ENCODE results near the gene SYT9. TPM values are rescaled to one million over a fixed set of nuclear protein-coding genes. Genes with fewer than 3 reads are reported as not detected.

Gene SYT9
- total and polyA plus RNA-seq, 10 of the 15 experiments (the other 5 are each of a cell fraction or from before 2014, with no cell fraction given), result 0.03 TPM; not detected in 9

GRCh38 chr11:7509966-7510365, 258.3 kb downstream of the SYT9 start:
- ChIA-PET SMC1A (ENCODE audit: uncharacterized antibody, unreplicated experiment) (interaction anchor here (0.6 to 9.6 kb wide), 8 partner anchors 9 to 47 kb away, joined by 3 to 69 read pairs (median 4); no protein-coding TSS in a partner anchor), RAD21 (ENCODE audit: unreplicated experiment) (interaction anchor here (1.3 to 7.1 kb wide), 5 partner anchors 9 to 160 kb away, joined by 4 to 57 read pairs (median 21); no protein-coding TSS in a partner anchor)

DNA sequence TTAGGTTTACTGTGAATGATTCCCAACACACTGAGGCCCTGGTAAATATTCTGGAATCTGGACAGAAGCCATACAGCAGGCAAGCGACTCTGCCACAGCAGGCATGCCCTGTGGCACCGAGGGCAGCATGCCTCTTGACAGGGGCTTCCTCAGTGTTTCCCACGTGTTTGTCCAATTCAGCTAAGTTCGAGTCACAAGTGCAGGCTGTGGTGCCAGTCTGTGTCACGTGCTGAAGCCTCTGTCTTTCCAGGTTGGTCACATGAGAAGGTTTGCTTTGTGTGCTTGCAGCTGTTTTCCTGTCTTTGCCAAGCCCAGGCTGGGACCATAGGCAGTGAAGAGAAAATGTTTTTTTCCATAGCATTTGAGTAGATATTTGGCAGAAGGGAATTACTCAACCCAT, 259.7 kb downstream of the SYT9 start:
- BruUV-seq (replicated peaks), result no TSS peak
- no peak for TF ChIP-seq E4F1 (IDR thresholded peaks at IDR 0.05; ENCODE audit: borderline replicate concordance, partially characterized antibody)
- no peak for TF ChIP-seq YBX1 (IDR thresholded peaks at IDR 0.05)
- TF ChIP-seq, protein P1, sequence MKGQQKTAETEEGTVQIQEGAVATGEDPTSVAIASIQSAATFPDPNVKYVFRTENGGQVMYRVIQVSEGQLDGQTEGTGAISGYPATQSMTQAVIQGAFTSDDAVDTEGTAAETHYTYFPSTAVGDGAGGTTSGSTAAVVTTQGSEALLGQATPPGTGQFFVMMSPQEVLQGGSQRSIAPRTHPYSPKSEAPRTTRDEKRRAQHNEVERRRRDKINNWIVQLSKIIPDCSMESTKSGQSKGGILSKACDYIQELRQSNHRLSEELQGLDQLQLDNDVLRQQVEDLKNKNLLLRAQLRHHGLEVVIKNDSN (IDR thresholded peaks at IDR 0.05; ENCODE audit: borderline replicate concordance, extremely low read length, insufficient read depth, low read depth, low read length), result peak; percentile 73
- no peak for TF ChIP-seq POLR2A (IDR thresholded peaks at IDR 0.05; ENCODE audit: low read depth, low read length)
- peak; percentile 86 for TF ChIP-seq RAD51 (IDR thresholded peaks at IDR 0.05)
- TF ChIP-seq STAT3 (IDR thresholded peaks at IDR 0.05; ENCODE audit: low read depth, low read length), result no peak

More at GRCh38 chr11:7509966-7510365, 258.3 kb downstream of the SYT9 start:
- CTCF ChIA-PET, result interaction anchor here (1.2 to 8.1 kb wide), 6 partner anchors 8 to 156 kb away, joined by 3 to 67 read pairs (median 36); no protein-coding TSS in a partner anchor
- TF ChIP-seq EZH2 (IDR thresholded peaks at IDR 0.05; ENCODE audit: borderline replicate concordance, control insufficient read depth, low read depth, low read length) (no peak), MXI1 (IDR thresholded peaks at IDR 0.05; ENCODE audit: low read depth, low read length) (no peak), EP300 (IDR thresholded peaks at IDR 0.05; ENCODE audit: borderline replicate concordance in 1 of 2, control insufficient read depth in 1 of 2, low read depth in 2 of 2, low read length in 2 of 2) (no peak), HDAC6 (IDR thresholded peaks at IDR 0.05; ENCODE audit: unreplicated experiment) (no peak), IKZF2 (IDR thresholded peaks at IDR 0.05) (no peak), KAT2A (conservative IDR thresholded peaks at IDR 0.05; ENCODE audit: control insufficient read depth, low read depth, low read length) (no peak), SMAD5 (IDR thresholded peaks at IDR 0.05; ENCODE audit: low read depth) (no peak), TBL1XR1 (IDR thresholded peaks at IDR 0.05; ENCODE audit: low read depth, low read length) (no peak), YY1 (IDR thresholded peaks at IDR 0.05; ENCODE audit: low read depth, low read length) (no peak), BHLHE40 (IDR thresholded peaks at IDR 0.05; ENCODE audit: borderline replicate concordance in 1 of 2, low read depth in 2 of 2, low read length in 1 of 2) (no peak), KLF5 (IDR thresholded peaks at IDR 0.05; ENCODE audit: partially characterized antibody) (no peak)
- DNase-seq (ENCODE audit: low read depth, low spot score), result no peak
- FAIRE-seq, result no peak
- intact Hi-C loops (cut with micrococcal nuclease; ENCODE audit: unreplicated experiment), result loop anchor here (5.0 to 10.0 kb wide), 2 partner anchors 177 to 765 kb away; no protein-coding TSS in a partner anchor
- in situ Hi-C loops (cut with MboI), result loop anchor here (25.0 kb wide), 1 partner anchor 1823 kb away; the partner anchor contains the start of genes TRIM22 and TRIM5
- H3K36me3 ChIP-seq (ENCODE audit: control insufficient read depth in 2 of 2, insufficient read depth in 2 of 2, low read length in 1 of 2), result no peaks in the 10 kb centered on the region; a peak in 1 of 4 replicates
- H2AFZ ChIP-seq (ENCODE audit: control insufficient read depth, low read depth, low read length), result no peak overlapping the region
- H3K4me2 ChIP-seq (ENCODE audit: control insufficient read depth, insufficient read depth), result no peak overlapping the region
- WGBS (ENCODE audit: insufficient coverage, insufficient replicate concordance, low lambda C conversion rate, missing lambda C conversion rate), result 92% methylated on average over 2 of the region's 2 CpGs
- no peak overlapping the region for H3K27ac ChIP-seq (ENCODE audit: control insufficient read depth, insufficient read depth)
- no peak overlapping the region for H3K4me3 ChIP-seq
- POLR2A ChIA-PET, result interaction anchor here (2.3 to 4.0 kb wide), 3 partner anchors 9 to 14 kb away, joined by 11 to 24 read pairs (median 21); no protein-coding TSS in a partner anchor
- no peaks in the 10 kb centered on the region for H3K27me3 ChIP-seq (replicated peaks in 1 of 2; ENCODE audit: control insufficient read depth in 2 of 2, insufficient read depth in 2 of 2, low read length in 1 of 2)
- BruUV-seq (replicated peaks), result no TSS peak
- no peaks in the 10 kb centered on the region for H3K9me3 ChIP-seq (replicated peaks; ENCODE audit: control insufficient read depth, insufficient read depth, low read length)
- no peaks in the 10 kb centered on the region for H4K20me1 ChIP-seq (ENCODE audit: control insufficient read depth, insufficient read depth)
- no peak overlapping the region for H3K9ac ChIP-seq (ENCODE audit: control insufficient read depth, insufficient read depth, low read length)
- H3K79me2 ChIP-seq (ENCODE audit: control insufficient read depth, insufficient read depth, low read length), result peaks cover 23% of the 10 kb centered on the region
- ATAC-seq, result no peak
- H3K4me1 ChIP-seq (ENCODE audit: control insufficient read depth, insufficient read depth, low read length), result peaks cover 19% of the 10 kb centered on the region

More for the DNA sequence above, 259.7 kb downstream of the SYT9 start:
- in situ Hi-C loops (cut with MboI) (loop anchor here (25.0 kb wide), 1 partner anchor 1824 kb away; the partner anchor contains the start of genes TRIM22 and TRIM5), intact Hi-C loops (cut with micrococcal nuclease; ENCODE audit: unreplicated experiment) (loop anchor here (5.0 to 10.0 kb wide), 2 partner anchors 176 to 767 kb away; no protein-coding TSS in a partner anchor)
- POLR2A ChIA-PET, result interaction anchor here (0.7 to 4.0 kb wide), 6 partner anchors 10 to 43 kb away, joined by 3 to 24 read pairs (median 10); no protein-coding TSS in a partner anchor
- Histone ChIP-seq H3K4me3 (0 out of 2 replicates have a peak overlapping the region, but pooled peaks have one; percentile 92), H4K20me1 (ENCODE audit: control insufficient read depth, insufficient read depth) (no peaks in the 10 kb centered on the region), H3K4me2 (ENCODE audit: control insufficient read depth, insufficient read depth) (peak overlapping the region; percentile 67), H3K79me2 (ENCODE audit: control insufficient read depth, insufficient read depth, low read length) (peaks cover 38% of the 10 kb centered on the region), H3K4me1 (ENCODE audit: control insufficient read depth, insufficient read depth, low read length) (peaks cover 22% of the 10 kb centered on the region), H3K27ac (ENCODE audit: control insufficient read depth, insufficient read depth) (no peak overlapping the region), H2AFZ (ENCODE audit: control insufficient read depth, low read depth, low read length) (no peak overlapping the region), H3K36me3 (ENCODE audit: control insufficient read depth in 2 of 2, insufficient read depth in 2 of 2, low read length in 1 of 2) (no peaks in the 10 kb centered on the region), H3K9me3 (replicated peaks; ENCODE audit: control insufficient read depth, insufficient read depth, low read length) (no peaks in the 10 kb centered on the region), H3K9ac (ENCODE audit: control insufficient read depth, insufficient read depth, low read length) (peak overlapping the region; percentile 17; the same call in 1 of the 2 replicates), H3K27me3 (replicated peaks in 1 of 2; ENCODE audit: control insufficient read depth in 2 of 2, insufficient read depth in 2 of 2, low read length in 1 of 2) (no peaks in the 10 kb centered on the region)
- 70% methylated on average over 5 of the region's 5 CpGs for WGBS (ENCODE audit: insufficient coverage, insufficient replicate concordance, low lambda C conversion rate, missing lambda C conversion rate)
- ATAC-seq (no peak), FAIRE-seq (no peak), DNase-seq (ENCODE audit: low read depth, low spot score) (no peak)
- SMC1A ChIA-PET (ENCODE audit: uncharacterized antibody, unreplicated experiment), result interaction anchor here (1.0 to 9.6 kb wide), 13 partner anchors 10 to 155 kb away, joined by 3 to 69 read pairs (median 7); no protein-coding TSS in a partner anchor
- CTCF ChIA-PET, result interaction anchor here (0.9 to 8.1 kb wide), 19 partner anchors 10 to 179 kb away, joined by 3 to 67 read pairs (median 8); no protein-coding TSS in a partner anchor
- RAD21 ChIA-PET (ENCODE audit: unreplicated experiment), result interaction anchor here (0.8 to 7.1 kb wide), 12 partner anchors 10 to 159 kb away, joined by 3 to 57 read pairs (median 9); no protein-coding TSS in a partner anchor

Measured in GM12878 (cell line).